Right lobe of liver (tissue), 4 donors: Measurements from ENCODE around the gene DCTN3.

Experiments used
- CTCF ChIP-seq, 4 donors: fragments of 200-600 bp in 3 of 4; fragments of 450-650 bp in 1 of 4; IDR thresholded peaks; one replicate each; pipeline versions ENCODE4 v1.5.1 to v1.8.0; 2016 to 2022; ENCODE audit warnings: antibody characterized with exemption in 4 of 4, mild to moderate bottlenecking in 2 of 4
- POLR2A ChIP-seq: fragments of 450-650 bp; IDR thresholded peaks from one replicate; pipeline ENCODE4 v1.6.1; 2017; ENCODE audit warnings: antibody characterized with exemption, mild to moderate bottlenecking
- donor health status: DM: no; HTN: no; CAD: no.
- donor health status: DM: no; HTN: no; CAD: no.
- donor health status: DM: no; HTN: yes; CAD: no.

- TF ChIP-seq POLR2A, result no peak
- TF ChIP-seq CTCF (IDR thresholded peaks at IDR 0.05), result no peak
These were observed 54.0 kb downstream of the DCTN3 start for GRCh38 chr9:34566322-34566721.
